Stimulated activated naive CD4-positive, alpha-beta T cell treated with Interleukin-2 at 50 U/mL for 16 hours (primary cell): ENCODE data around the gene GGA3.
A peak's percentile ranks its signal among the peaks of the same experiment; 100 is the strongest.
"Not testable (repeated sequence)": the region's sequence is repeated elsewhere in the genome, so short reads cannot be mapped to it uniquely, and the experiment has no call there.

Source experiments
- DNase-seq: peaks from one replicate; lab custom pipeline; 2025; lab: John Stamatoyannopoulos, UW

The GGA3 gene

GRCh38 chr17:75261336-75262111 lies at the start of gene GGA3, which contains the start of gene MRPS7:
Gene GGA3, minus strand, starts transcription at chr17:75261606. Its CDS starts 19 bp downstream, at chr17:75261587.
Gene MRPS7, plus strand, starts transcription at chr17:75261879. Its CDS starts 22 bp downstream, at chr17:75261901.
- peak; percentile 95 for DNase-seq

- DNase-seq, result no peak
These were observed 47.6 kb upstream of the GGA3 start for GRCh38 chr17:75308732-75309629.

GRCh38 chr17:75307957-75308731 lies 46.7 kb upstream of the GGA3 start:
- DNase-seq, result no peak

GRCh38 chr17:75301502-75302206 lies 40.2 kb upstream of the GGA3 start:
- DNase-seq, result no peak

- DNase-seq, result no peak
These were observed 39.6 kb upstream of the GGA3 start for GRCh38 chr17:75301049-75301448.

GRCh38 chr17:75300280-75300679 lies 38.9 kb upstream of the GGA3 start:
- DNase-seq, result no peak

- DNase-seq, result no peak
These were observed 34.1 kb upstream of the GGA3 start for GRCh38 chr17:75295201-75296158.

GRCh38 chr17:75292810-75293448 lies 31.5 kb upstream of the GGA3 start:
- DNase-seq, result not testable (repeated sequence)

- DNase-seq, result peak; percentile 68
These were observed 28.5 kb upstream of the GGA3 start for GRCh38 chr17:75289832-75290337.

- DNase-seq, result peak; percentile 97
These were observed 27.9 kb upstream of the GGA3 start, which contains the start of gene SLC25A19 for GRCh38 chr17:75289115-75289831. Gene SLC25A19, minus strand, starts transcription at chr17:75289433. Its CDS starts 2,669 bp downstream, at chr17:75286764.

- DNase-seq, result peak; percentile 49
These were observed 27.3 kb upstream of the GGA3 start for GRCh38 chr17:75288770-75289114.

GRCh38 chr17:75288359-75288758 lies 27.0 kb upstream of the GGA3 start:
- DNase-seq, result no peak

GRCh38 chr17:75287221-75287620 lies 25.8 kb upstream of the GGA3 start:
- DNase-seq, result no peak

GRCh38 chr17:75285123-75285522 lies 23.7 kb upstream of the GGA3 start:
- no peak for DNase-seq

- not testable (repeated sequence) for DNase-seq
These were observed 18.8 kb upstream of the GGA3 start for GRCh38 chr17:75280189-75280588.

GRCh38 chr17:75277664-75278071 lies 16.3 kb upstream of the GGA3 start:
- no peak for DNase-seq

- DNase-seq, result no peak
These were observed 12.7 kb upstream of the GGA3 start for GRCh38 chr17:75273977-75274708.

GRCh38 chr17:75272848-75273184 lies 11.4 kb upstream of the GGA3 start:
- DNase-seq, result no peak
